NCI-H1417 (cell line): ENCODE data around the gene SCTR.

Experiments
- DNase-seq, 3 experiments: peaks; one replicate each; lab custom pipeline; 2025; lab: John Stamatoyannopoulos, UW

Gene SCTR

DNA sequence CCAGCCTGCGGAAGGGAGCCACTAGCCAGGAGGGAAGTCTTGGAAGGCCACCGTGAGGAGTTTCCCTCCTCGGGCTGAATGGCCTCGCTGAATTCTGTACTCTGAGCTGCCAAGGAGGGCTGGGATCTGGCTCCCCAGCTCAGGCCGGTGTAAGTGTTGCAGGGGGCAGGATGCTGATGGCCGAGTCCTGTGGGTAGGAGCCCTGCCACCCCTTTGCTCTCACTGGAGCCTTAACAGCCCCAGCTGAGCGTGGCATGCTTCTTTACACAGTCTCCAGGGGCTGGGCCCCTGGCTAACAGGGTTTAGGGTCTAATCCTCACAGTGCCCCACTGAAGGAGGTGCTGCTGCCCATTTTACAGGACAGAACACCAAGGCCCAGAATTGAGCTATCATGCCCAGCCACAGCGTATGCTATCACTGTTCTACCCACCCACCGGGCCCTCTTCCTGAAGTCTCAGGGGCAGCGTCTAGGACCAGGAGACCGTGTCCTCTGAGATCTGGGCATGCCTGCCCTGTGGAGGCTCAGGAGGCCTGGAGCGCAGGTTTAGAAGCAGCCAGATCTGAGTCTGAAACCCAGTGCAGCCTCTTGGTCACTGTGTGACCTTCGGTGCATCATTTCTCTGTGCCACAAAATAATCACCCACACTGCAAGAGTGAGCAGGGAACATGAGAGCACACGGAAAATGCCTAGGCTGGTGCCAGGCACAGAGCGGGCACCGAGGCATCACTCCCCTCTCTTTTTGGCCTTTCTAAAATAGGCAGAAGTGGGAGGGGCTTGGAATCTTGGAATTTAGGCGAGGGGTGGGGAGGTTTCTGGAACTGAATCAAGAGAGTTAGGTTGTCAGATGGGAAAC lies 49.7 kb downstream of the SCTR start:
- no peak for DNase-seq

GRCh38 chr2:119473621-119474370 lies 50.5 kb downstream of the SCTR start:
- DNase-seq, result no peak

GRCh38 chr2:119472749-119473148 lies 51.5 kb downstream of the SCTR start:
- no peak for DNase-seq

DNA sequence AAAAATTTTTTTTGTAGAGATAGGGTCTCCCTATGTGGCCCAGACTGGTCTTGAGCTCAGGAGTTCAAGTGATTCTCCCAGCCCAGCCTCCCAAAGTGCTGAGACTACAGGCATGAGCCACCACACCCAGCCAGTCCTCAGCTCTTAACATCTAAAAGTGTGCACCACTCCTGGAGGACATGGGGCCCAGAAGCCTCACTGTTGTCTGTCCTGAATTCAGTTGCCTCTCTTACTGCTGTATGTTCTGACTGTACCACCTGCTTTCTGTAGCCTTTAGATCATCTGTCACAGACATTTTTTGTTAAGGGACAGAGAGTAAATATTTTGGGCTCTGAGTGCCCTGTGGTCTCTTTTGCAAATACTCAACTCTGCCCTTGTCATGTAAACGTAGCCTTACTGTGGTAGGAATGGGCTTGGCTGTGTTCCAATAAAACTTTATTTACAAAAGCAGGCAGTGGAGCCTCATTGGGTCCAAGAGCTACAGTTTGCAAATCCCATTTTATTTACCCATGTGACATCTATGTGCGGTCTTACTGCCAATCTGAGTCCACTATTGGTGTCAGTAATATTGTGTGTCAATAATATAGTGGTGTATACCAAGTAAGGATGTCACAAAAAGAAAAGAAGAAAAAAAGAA lies 54.5 kb downstream of the SCTR start:
- peak; percentile 30 to 63 (median 59) for DNase-seq

DNA sequence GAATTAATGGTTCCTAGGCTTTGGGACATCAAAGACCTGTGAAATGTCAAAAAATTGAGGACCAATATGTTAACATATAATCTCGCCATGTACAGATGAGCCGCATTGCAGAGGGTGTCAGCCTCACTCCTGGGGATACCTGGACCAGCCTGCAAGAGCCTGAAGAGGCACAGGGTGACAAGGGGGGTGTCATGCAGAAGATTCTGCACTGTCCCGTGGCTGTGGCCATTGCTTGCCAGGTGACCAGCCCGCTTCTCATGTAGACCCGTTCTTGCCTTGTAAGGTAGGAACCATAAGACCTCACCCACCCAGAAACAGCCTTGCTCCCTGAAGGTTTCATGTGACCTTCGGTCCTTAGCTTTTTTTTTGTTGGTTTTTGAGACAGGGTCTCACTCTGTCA lies 55.2 kb downstream of the SCTR start:
- DNase-seq, result no peak

DNA sequence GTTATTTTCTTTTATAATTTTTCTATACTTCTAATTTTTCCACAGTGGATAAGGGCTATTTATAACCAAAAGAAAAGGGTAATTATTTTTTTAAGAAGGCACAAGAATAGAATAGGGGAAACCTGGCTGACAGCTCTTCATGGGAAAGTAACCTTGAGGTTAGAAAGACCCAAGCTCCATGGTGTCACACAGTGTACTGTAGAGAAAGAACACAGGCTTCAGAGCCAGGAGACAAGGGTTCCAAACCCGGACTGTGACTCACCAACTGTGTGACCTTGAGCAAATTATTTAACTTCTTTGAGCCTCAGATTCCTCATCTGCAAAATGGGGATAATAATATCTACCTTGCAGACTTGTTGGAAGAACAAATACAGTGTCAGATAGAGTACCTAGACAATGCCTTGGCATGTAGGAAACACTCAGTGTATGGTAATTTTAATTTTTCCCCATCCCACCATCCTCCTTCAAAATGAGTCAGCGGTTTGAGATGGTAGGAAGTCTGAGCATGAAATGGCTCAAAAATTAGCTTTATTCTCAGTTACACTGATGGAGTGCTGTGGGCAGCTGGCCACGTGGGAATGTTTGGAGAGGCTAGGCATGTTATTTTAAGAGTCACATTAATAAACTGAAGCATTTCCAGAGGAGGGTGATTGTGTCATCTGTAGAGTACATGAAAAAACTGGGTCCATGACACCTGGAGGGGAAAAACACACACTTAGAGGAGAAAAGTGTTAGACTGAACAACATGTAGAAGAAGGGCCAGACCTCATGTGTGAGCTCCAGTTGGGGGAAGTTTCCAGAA lies 55.9 kb downstream of the SCTR start:
- DNase-seq, result peak in 1 of 3 experiments; percentile 8

DNA sequence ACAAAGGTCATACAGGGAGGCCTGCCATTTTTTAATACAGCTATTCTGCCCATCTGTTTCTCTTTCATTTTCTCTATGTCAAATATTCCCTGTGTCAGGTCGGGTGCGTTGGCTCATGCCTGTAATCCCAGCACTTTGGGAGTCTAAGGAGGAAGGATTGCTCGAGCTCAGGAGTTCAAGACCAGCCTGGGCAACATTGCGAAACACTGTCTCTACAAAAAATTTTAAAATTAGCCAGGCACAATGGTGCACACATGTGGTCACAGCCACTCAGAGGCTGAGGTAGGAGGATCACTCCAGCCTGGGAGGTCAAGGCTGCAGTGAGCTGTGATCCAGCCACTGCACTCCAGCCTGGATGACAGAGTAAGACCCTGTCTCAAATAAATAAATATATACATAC lies 57.9 kb downstream of the SCTR start:
- no peak for DNase-seq

DNA sequence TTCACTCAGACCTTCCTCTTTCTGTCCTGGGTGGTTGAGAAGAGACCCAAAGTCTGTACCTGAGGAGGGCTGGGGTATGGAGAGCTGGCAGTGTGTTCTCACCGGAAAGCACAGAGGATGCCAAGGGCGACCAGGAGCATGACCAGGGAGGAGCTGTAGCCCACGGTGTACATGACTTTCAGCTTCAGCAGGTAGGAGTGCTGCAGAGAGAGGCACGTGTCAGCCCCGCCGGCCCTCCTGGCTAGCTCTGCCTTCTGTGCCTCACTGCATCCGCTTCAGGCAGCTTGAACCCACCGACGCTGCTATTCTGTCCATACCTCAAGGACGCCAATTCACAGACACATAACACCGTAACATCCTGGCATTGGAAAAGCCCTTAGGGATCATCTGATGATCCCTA lies 58.6 kb downstream of the SCTR start:
- DNase-seq, result no peak

- no peak for DNase-seq
These were observed 59.3 kb downstream of the SCTR start for GRCh38 chr2:119464981-119465380.

- DNase-seq, result no peak
These were observed 60.3 kb downstream of the SCTR start for GRCh38 chr2:119463990-119464389.

- DNase-seq, result no peak
These were observed 61.1 kb downstream of the SCTR start for GRCh38 chr2:119463136-119463535.

DNA sequence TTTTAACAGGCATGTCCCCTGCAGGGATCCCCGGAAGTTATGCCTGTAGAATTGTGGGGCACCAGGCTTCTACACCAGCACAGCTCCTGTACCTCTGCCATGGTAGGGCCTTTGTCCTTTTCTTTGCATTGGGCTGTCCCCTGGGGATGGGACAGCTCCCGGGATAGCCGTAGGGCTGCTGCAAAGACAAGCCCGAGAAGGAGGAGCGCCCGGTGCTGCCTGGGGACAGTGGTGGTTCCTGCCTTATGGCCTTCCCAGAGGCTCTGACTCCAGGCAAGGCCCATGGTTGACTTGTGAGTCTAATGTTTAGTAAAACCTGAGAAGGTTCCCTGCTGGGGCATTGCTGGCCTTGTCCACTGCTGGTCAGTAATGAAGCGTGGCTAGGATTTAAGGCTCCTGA lies 61.7 kb downstream of the SCTR start:
- DNase-seq, result no peak

DNA sequence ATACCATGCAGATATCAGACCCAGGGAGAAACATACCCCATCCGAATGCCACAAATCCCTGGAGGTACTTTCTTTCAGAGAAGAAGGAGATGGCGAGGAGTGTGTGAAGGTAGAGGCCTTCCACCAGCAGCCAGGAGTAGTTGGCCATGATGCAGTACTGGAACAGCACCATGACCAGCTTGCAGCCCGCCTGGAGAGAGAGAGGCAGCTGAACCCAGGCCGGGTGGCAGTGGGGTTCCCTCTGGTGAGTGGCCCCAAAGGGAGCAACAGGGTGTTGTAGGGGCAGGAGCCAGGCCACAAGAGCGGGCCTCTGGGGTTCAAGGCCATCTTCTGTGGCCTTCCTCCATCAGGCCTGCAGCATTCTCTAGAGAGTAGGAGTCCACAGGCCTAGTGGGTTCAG lies 62.5 kb downstream of the SCTR start:
- no peak for DNase-seq

- DNase-seq, result no peak
These were observed 64.2 kb downstream of the SCTR start for GRCh38 chr2:119460076-119460475.

GRCh38 chr2:119455066-119455718 lies 69.1 kb downstream of the SCTR start:
- DNase-seq, result no peak

DNA sequence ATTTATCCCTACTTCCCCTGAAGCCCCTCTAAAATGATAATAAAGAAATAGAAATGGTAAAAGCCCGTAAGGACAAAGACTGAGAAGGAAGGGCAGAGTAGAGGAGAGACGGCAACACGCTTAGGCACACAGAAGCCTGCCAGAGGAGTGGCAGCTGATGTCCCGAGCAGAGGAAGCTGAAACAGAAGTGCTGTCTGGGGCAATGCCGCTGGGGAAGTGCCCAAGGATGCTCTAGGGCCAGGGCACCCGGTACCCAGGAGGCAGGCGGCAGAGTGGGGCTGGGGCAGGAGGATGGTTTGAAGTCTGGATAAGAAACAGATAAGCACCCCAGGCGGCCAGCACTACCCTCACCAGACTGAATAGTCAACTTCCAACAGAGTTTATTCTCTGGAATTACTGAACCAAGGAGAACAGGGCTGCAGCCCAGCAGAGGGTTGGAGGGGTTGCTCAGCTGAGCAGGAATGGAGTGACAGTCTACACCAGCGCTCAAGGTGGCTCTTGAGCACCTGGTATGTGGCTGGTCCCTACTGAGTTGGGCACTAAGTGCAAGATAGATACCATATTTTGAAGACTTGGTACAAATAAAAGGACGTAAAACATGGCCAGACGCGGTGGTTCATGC lies 70.2 kb downstream of the SCTR start:
- DNase-seq, result no peak

DNA sequence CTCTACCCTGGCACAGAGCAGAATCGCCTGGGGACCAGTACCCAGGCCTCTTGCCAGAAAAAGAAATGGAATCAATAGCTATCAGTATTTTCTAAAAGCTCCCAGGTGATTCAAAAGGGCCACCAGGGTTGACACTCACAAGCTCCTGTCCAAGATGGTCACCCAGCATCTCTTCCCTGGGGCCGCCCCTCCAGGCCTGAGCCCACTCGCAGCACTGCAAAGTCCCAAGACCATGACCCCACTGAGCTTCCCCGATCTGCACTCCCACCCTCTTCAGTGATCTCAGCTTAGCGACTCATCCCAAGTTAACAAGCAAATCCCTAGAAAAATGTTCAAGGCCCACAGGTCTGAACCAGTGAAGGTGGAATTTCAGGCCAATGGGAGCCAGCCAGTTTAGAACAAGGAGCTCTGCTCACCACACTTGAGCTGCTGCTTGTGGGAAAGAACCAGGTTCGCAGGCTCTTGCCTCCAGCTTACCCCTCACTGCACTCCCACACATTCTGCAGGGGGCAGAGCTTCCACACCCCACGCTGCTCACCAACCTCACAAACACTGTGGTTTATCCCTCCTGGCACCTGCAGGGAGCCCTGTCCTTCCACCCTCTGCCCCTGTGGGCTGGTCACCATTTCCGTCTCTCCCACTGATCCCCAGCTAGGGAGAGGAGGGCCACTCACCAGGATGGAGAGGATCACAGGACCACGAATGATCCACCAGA lies 72.8 kb downstream of the SCTR start:
- no peak for DNase-seq

- no peak for DNase-seq
These were observed 74.8 kb downstream of the SCTR start for GRCh38 chr2:119449521-119449920.

GRCh38 chr2:119448427-119449141 lies 75.7 kb downstream of the SCTR start:
- no peak for DNase-seq

DNA sequence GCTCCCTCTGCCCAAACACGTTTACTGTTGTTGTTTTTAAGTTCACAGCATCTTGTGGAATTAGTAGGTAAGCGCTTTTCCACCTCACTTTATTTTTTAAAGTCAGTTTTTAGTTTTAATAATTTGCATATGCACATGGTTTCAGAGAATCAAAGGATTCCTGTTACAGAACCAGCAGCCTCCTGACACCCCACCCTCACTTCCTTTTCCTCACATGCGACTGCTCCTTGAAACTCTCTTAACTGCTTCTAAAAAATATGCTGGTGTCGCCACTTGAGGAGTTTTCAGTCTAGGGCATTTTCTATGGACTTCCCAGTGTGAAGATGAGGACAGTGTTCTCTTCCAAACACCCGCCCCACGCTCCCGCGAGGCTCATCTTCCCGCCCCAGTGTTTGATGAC lies 78.2 kb downstream of the SCTR start:
- no peak for DNase-seq
